GM21576 (cell line): ENCODE measurements around the gene PDSS2.
"Not testable (repeated sequence)": the region's sequence is repeated elsewhere in the genome, so short reads cannot be mapped to it uniquely, and the experiment has no call there.

Experiments
- ATAC-seq: cut with Tn5 transposase; IDR thresholded peaks from one replicate; pipeline ENCODE4 v1.9.1; 2021; ENCODE audit warnings: mild to moderate bottlenecking, moderate library complexity; ENCODE audit not compliant: unreplicated experiment

PDSS2 gene

GRCh38 chr6:107329063-107329860, 130.1 kb downstream of the PDSS2 start:
- no peak for ATAC-seq

DNA sequence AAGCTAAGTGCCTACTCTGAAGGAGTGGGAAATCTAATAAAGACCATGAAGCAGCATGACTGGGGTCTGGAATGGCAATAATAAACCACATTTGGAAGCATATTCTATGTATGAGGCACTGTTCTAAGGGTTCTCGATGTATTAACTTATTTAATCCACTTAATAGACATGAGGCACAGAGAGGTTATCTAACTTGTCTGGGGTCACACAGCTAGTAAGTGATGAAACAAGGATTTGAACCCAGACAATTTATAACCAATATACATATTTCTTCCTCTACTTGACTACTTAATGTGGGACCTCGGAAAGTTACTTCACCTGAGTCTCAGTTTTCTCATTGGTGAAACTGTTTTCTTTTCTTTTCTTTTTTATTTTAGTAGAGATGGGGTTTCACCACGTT, 131.3 kb downstream of the PDSS2 start:
- ATAC-seq, result no peak

- ATAC-seq, result no peak
Measured at GRCh38 chr6:107323133-107323785, 136.1 kb downstream of the PDSS2 start.

DNA sequence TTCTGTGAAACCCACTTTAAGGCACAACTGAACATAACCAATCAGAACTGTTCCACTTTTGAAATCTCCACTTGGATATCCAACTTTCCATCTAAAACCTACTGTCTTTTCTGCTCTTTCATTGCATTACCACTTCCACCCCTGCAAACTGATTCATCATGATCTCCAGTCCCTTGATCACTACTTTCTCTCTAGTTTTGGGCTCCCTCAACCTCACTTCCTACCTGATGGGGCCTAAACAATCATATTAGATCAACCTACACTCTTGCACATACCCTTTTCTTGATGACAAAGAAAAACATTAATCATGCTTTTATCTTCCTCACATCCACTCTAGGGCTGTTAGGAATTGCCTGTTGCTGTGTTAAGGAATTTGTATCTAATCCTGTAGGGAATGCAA, 137.6 kb downstream of the PDSS2 start:
- ATAC-seq, result no peak

DNA sequence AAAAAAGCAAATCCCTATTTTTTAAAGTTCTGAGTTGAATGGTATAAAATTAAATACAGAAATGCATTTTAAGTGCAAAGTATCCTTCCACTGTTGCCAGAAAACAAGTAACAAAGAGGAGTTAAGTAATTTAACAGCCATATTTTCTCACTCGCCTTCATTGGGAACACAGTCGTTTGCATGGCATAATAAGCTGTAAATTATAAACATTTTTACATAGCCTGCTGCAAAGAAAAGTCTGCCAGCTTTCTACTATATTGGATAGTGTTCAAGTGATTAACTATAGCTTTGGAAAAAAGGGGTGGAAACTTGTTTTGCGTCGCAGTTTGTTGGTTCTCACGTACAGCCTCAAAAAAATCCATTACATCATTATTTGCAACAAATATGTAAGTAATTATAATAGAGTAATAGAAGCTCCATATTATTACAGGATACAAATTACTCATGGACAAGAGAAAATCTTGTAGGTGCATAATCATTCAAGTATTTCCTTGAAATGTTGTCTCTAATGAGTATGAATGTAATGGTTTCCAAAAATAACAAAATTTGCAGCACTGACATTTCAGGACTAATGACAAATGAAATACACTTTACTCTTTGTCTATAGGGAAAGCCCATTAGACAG, 139.3 kb downstream of the PDSS2 start:
- ATAC-seq, result no peak

GRCh38 chr6:107318100-107318736, 141.1 kb downstream of the PDSS2 start:
- peak; percentile 77 for ATAC-seq

DNA sequence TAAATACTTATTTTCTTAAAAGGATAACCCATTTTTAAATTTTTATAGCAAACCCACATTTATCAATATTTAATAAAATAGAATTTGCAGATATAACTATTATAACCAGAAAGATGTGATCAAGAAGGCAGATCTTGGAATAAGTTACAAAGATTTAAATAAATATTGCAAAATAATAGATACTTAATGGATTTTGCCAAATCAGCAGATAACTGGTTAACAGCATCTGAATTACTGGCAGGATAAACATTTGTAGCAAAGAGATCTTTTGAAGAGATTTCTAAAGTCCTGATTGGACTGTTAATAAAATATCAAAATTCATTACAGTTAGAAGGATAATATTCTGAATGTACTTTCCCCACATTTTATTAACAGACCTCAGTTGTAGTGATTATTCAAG, 144.2 kb downstream of the PDSS2 start:
- no peak for ATAC-seq

DNA sequence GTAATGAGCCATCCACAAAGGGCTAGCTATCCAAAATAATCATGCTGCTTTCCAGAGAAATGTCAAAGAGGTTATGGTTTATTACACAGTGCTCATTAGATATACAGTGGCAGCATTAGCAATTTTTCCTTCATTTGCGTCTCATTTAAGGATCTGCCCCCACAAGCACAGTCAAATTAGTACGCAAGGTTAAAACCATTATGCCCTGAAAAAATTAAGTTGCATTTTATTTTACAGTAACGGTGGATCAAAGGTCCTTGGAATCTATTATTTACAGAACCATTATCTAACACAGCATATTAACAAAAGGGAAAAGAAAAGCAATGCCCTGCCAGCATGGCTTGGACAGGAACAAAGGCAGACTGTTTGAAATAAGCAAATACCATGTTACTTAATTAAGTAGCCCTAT, 144.8 kb downstream of the PDSS2 start:
- no peak for ATAC-seq

DNA sequence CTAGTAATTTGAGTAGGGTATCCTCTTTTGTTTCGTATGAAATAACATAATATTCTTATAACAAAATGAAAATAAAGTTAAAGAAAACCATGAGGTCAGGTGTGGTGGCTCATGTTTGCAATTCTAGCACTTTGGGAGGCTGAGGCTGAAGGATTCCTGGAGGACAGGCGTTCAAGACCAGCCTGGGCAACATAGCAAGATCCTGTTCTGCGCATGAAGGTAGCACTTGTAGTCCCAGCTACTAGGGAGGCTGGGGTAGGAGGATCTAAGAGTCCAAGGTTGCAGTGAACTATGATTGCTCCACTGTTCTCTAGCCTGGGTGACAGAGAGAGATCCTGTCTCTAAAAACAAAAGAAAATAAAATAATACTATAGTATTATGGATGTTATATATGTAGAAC, 145.6 kb downstream of the PDSS2 start:
- ATAC-seq, result no peak

- no peak for ATAC-seq
Measured at GRCh38 chr6:107310362-107310761, 149.0 kb downstream of the PDSS2 start.

GRCh38 chr6:107308677-107309076, 150.7 kb downstream of the PDSS2 start:
- no peak for ATAC-seq

- ATAC-seq, result not testable (repeated sequence)
Measured at GRCh38 chr6:107305994-107306393, 153.4 kb downstream of the PDSS2 start.

DNA sequence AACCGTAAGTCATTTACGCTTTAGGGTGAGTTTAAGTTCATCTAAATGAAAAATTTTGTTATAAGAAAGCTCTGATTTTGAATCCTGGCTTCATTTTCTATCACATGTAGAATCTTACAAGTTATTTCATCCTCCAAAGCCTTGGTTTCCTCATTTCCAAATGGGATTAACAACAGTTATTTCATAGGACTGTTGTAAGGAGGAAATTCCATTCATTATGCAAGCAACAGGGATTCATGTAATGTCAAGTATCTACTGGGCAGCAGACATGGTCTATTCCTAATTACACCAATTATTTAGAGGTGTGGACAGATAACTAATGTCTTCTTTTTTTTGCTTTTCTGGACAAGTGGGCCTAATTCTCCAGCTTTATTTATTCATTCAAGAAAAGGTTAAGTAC, 154.0 kb downstream of the PDSS2 start:
- no peak for ATAC-seq

DNA sequence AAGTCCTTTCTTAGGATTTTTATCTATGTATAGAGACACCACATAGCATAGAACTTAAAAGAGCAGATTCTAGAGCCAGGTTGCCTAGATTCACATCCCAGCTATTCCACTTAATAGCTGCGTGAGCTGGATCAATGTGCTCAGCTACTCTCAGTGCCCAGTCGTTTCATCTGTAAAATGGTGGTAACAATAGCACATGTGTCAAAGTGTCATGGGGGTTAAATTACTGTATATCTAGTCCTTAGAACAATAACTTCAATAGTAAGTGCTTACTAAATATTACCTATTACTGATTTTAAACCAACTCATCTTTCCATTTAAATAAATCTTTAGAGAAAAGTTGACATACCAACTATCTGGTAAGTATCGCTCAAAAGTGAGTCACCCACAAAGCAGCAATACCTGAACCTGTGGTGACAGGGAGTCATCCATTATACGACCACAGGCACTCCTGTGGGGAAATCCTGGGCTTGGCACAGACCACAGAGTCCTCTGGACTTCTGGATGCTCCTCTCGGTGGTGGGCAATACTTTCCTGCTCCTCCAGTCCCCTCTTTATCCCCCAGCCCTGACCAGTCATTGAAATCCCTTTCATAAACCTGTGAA, 154.8 kb downstream of the PDSS2 start:
- no peak for ATAC-seq

- ATAC-seq, result no peak
Measured at GRCh38 chr6:107293350-107293749, 166.0 kb downstream of the PDSS2 start.

DNA sequence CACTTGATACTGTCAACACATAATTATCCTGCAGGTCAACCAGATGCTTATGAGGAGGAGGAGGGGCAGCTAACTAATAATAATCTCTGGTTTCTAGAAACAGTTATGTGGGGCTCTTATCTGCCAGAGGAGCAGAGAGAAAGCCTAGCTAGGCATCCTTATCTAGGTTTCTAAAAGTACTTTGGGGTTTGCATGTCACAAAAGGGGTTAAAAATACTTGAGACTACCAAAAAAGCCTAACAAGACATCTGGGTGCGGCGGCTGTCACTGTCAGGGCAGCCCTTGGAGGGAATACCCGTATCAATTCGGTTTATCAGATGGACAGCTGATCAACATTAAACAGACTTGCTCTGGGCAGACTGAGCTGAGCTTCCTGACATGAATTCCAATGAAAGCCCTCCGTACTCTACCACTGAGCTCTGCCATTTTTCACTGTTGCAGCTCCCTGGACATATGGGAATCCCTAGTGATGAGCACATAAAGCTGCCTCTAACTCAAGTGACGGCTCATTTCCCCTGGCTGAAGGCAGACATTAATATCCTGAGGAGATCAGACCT, 166.6 kb downstream of the PDSS2 start:
- ATAC-seq, result no peak

GRCh38 chr6:107290491-107290890, 168.9 kb downstream of the PDSS2 start:
- no peak for ATAC-seq

DNA sequence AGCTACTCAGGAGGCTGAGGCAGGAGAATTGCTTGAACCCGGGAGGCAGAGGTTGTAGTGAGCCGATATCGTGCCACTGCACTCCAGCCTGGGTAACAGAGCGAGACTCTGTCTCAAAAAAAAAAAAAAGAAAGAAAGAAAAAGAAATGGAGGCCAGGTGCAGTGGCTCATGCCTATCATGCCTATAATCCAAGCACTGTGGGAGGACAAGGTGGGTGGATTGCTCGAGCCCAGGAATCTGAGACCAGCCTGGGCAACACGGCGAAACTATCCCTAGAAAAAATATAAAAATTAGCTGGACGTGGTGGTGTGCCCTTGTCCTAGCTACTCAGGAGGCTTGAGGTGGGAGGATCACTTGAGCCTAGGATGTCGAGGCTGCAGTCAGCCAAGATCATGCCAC, 170.1 kb downstream of the PDSS2 start:
- ATAC-seq, result not testable (repeated sequence)

GRCh38 chr6:107285683-107286082, 173.7 kb downstream of the PDSS2 start:
- not testable (repeated sequence) for ATAC-seq

GRCh38 chr6:107284805-107285204, 174.6 kb downstream of the PDSS2 start:
- ATAC-seq, result no peak

- no peak for ATAC-seq
Measured at GRCh38 chr6:107280791-107281190, 178.6 kb downstream of the PDSS2 start.
